Parathyroid adenoma (tissue), 2 donors: ENCODE results near the gene OR13C3.
"Not testable (repeated sequence)": the region's sequence is repeated elsewhere in the genome, so short reads cannot be mapped to it uniquely, and the experiment has no call there.

Experiments
- H2AFZ ChIP-seq: fragments of 300-600 bp; sonication (generic); one replicate; pipeline ENCODE4 v1.7.0; 2017; ENCODE audit warnings: antibody characterized with exemption, mild to moderate bottlenecking
- H3K27ac ChIP-seq: fragments of 300-600 bp; sonication (generic); one replicate; pipeline ENCODE4 v1.7.0; 2017
- H3K27me3 ChIP-seq: fragments of 300-600 bp; sonication (generic); one replicate; pipeline ENCODE4 v1.7.0; 2017; ENCODE audit warnings: low read length; ENCODE audit not compliant: control insufficient read depth, insufficient read depth
- H3K36me3 ChIP-seq: fragments of 300-600 bp; sonication (generic); one replicate; pipeline ENCODE4 v1.7.0; 2017; ENCODE audit warnings: low read length; ENCODE audit not compliant: control insufficient read depth, insufficient read depth
- H3K4me1 ChIP-seq: fragments of 300-600 bp; sonication (generic); one replicate; pipeline ENCODE4 v1.7.0; 2017; ENCODE audit warnings: control low read depth
- H3K4me2 ChIP-seq: fragments of 300-600 bp; sonication (generic); one replicate; pipeline ENCODE4 v1.7.0; 2017; ENCODE audit warnings: low read length
- H3K4me3 ChIP-seq: fragments of 300-600 bp; sonication (generic); one replicate; pipeline ENCODE4 v1.7.0; 2017; ENCODE audit warnings: low read depth, low read length
- H3K79me2 ChIP-seq: fragments of 300-600 bp; sonication (generic); one replicate; pipeline ENCODE4 v1.7.0; 2017; ENCODE audit warnings: control low read depth
- H3K9ac ChIP-seq: fragments of 300-600 bp; sonication (generic); one replicate; pipeline ENCODE4 v1.7.0; 2017; ENCODE audit warnings: mild to moderate bottlenecking
- H3K9me3 ChIP-seq: fragments of 300-600 bp; sonication (generic); one replicate; pipeline ENCODE4 v1.7.0; 2017; ENCODE audit warnings: low read length; ENCODE audit not compliant: control insufficient read depth
- CTCF ChIP-seq: fragments of 300-600 bp; sonication (generic); IDR thresholded peaks from one replicate; pipeline ENCODE4 v1.7.0; 2017; ENCODE audit warnings: antibody characterized with exemption, mild to moderate bottlenecking
- donor health status: primary hyperparathyroidism.

The OR13C3 gene

DNA sequence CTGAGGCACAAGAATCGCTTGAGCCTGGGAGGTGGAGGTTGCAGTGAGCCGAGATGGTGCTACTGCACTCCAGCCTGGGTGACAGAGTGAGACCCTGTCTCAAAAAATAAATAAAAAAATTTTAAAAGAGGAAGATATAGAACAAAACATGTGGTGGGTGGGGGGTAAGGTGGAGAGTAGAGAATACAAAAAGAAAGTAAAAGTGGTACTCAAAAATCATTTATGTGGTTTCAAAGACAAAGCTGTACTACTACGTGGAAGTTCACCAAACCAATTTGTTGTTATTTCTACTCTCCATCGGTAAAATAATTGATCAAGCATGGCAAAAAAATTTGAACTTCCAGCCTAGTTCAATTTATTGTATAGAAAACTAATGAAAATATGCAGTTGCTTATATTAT is 8.0 kb upstream of the OR13C3 start:
- Histone ChIP-seq H3K9me3 (no peaks in the 10 kb centered on the region), H2AFZ (no peak overlapping the region), H3K4me2 (no peak overlapping the region), H3K9ac (no peak overlapping the region), H3K79me2 (no peaks in the 10 kb centered on the region), H3K4me3 (no peak overlapping the region), H3K27ac (no peak overlapping the region), H3K36me3 (no peaks in the 10 kb centered on the region), H3K4me1 (no peaks in the 10 kb centered on the region), H3K27me3 (no peaks in the 10 kb centered on the region)
- no peak for TF ChIP-seq CTCF

DNA sequence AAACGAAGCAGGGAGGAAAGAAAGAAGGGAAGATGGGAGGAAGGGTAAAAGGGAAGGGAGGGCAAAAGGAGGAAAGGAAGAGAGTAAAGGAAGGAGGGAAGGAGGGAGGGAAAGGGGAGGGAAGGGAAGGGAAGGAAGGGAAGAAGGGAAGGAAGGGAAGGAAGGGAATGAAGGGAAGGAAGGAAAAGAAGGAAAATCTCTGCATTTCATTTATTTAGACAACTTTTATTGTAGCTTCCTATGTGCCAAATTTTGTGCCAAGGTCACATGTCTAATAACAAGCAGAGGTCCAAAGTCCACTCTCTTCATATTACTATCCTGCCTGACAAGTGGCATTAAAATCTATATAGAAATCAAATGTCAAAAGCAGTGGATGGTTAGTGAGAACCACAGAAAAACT is 2.6 kb upstream of the OR13C3 start:
- Histone ChIP-seq H3K4me2 (no peak overlapping the region), H3K9ac (no peak overlapping the region), H3K27ac (no peak overlapping the region), H3K36me3 (no peaks in the 10 kb centered on the region), H3K9me3 (no peaks in the 10 kb centered on the region), H3K27me3 (no peaks in the 10 kb centered on the region), H2AFZ (no peak overlapping the region), H3K4me3 (no peak overlapping the region), H3K79me2 (no peaks in the 10 kb centered on the region), H3K4me1 (no peaks in the 10 kb centered on the region)
- TF ChIP-seq CTCF: no peak

DNA sequence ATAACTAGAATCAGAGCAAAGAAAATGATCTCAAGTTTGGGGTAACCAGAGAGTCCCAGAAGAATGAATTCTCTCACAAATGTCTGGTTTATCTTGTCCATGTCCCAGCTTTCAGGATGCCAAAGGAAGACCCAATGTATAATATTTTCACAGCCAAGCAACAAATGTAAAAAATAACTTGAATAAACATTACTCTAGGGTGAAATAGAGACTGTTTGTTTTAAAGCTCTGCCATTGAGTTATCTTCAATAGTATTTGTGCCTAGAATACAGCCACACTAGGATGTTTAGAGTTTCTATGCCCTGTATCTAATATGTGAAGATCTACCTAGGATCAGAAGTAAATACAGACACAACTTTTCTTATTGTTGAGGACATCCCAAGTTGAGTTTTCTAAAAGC is 9.5 kb downstream of the OR13C3 start, which contains the start of gene OR13C4:
Gene OR13C4 (minus strand): TSS at position 101 of the 400 bp plus-strand sequence. CDS start 0 bp downstream, at position 101.
- Histone ChIP-seq H3K36me3 (no peaks in the 10 kb centered on the region), H3K79me2 (no peaks in the 10 kb centered on the region), H3K4me2 (no peak within 1 kb of the TSS), H3K4me1 (no peaks in the 10 kb centered on the region), H2AFZ (no peak within 1 kb of the TSS), H3K27ac (no peak within 1 kb of the TSS), H3K9ac (no peak within 1 kb of the TSS), H3K4me3 (no peak within 1 kb of the TSS), H3K27me3 (no peaks in the 10 kb centered on the region), H3K9me3 (no peaks in the 10 kb centered on the region)
- no peak for TF ChIP-seq CTCF

- H3K27me3 ChIP-seq, H3K36me3 ChIP-seq, H3K27ac ChIP-seq, H3K4me2 ChIP-seq, H2AFZ ChIP-seq, H3K9ac ChIP-seq, H3K4me3 ChIP-seq, H3K79me2 ChIP-seq, H3K9me3 ChIP-seq, H3K4me1 ChIP-seq: not testable (repeated sequence)
Observed at GRCh38 chr9:104520241-104520640, 16.4 kb downstream of the OR13C3 start.

GRCh38 chr9:104514901-104515300 is 21.8 kb downstream of the OR13C3 start:
- H3K36me3 ChIP-seq: no peaks in the 10 kb centered on the region
- no peak for TF ChIP-seq CTCF

More at GRCh38 chr9:104514901-104515300, 21.8 kb downstream of the OR13C3 start:
- Histone ChIP-seq H3K9ac (no peak overlapping the region), H3K27me3 (no peaks in the 10 kb centered on the region), H2AFZ (no peak overlapping the region), H3K4me3 (no peak overlapping the region), H3K4me2 (no peak overlapping the region), H3K79me2 (no peaks in the 10 kb centered on the region), H3K27ac (no peak overlapping the region), H3K9me3 (no peaks in the 10 kb centered on the region), H3K4me1 (no peaks in the 10 kb centered on the region)
